Measurements from ENCODE around the gene DLK1.

DNA sequence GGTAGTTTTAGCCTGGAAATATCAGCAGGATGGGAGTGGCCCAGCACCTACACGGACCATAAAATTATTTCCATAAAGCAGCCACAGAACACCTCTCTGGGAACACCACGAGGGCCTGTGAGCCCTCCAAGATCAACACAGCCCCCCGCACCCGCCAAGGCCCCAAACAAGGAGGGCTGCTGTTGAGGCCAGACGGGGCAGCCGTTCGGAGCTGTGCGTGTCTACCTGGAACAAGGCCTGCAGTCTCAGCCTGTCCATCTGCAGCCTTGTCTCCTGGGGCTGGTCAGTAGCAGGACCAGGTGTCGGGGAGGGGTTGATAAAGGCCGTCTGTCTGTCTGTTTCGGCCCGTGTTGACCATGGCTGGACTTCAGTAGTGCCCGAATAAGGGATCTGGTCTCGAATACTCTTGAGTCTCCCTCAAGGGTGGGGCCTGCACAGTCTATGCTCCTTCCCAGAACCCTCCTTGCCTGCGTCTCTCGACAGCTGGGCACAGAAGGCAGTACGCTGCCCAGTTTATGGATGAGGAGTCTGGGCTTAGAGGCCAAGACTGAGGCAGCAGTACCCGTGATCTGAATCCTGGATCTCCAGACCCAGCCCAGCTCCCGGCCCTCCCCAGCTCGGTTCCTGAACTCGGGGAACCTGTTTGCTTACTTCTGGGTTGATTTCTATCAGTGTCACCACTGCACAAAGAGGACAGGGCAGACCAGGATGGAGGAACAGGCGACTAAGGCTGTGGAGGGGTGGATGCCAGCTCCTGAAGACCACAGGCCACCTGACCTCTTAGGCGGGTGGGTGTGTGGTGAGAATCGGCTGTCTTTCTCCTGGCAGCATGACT is 23.1 kb upstream of the DLK1 start:
- TF ChIP-seq, protein P1, sequence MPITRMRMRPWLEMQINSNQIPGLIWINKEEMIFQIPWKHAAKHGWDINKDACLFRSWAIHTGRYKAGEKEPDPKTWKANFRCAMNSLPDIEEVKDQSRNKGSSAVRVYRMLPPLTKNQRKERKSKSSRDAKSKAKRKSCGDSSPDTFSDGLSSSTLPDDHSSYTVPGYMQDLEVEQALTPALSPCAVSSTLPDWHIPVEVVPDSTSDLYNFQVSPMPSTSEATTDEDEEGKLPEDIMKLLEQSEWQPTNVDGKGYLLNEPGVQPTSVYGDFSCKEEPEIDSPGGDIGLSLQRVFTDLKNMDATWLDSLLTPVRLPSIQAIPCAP (CRISPR knock-in tag; IDR thresholded peaks at IDR 0.05), result no peak
- TF ChIP-seq, protein P2, sequence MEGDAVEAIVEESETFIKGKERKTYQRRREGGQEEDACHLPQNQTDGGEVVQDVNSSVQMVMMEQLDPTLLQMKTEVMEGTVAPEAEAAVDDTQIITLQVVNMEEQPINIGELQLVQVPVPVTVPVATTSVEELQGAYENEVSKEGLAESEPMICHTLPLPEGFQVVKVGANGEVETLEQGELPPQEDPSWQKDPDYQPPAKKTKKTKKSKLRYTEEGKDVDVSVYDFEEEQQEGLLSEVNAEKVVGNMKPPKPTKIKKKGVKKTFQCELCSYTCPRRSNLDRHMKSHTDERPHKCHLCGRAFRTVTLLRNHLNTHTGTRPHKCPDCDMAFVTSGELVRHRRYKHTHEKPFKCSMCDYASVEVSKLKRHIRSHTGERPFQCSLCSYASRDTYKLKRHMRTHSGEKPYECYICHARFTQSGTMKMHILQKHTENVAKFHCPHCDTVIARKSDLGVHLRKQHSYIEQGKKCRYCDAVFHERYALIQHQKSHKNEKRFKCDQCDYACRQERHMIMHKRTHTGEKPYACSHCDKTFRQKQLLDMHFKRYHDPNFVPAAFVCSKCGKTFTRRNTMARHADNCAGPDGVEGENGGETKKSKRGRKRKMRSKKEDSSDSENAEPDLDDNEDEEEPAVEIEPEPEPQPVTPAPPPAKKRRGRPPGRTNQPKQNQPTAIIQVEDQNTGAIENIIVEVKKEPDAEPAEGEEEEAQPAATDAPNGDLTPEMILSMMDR (IDR thresholded peaks at IDR 0.05), result no peak
- TF ChIP-seq TEAD4 (CRISPR knock-in tag; IDR thresholded peaks at IDR 0.05), result no peak
- TF ChIP-seq ATF3 (CRISPR knock-in tag; conservative IDR thresholded peaks at IDR 0.05), result no peak
- no peak for TF ChIP-seq MXD4 (CRISPR knock-in tag; IDR thresholded peaks at IDR 0.05; ENCODE audit: borderline replicate concordance)
- TF ChIP-seq SMAD4 (CRISPR knock-in tag; IDR thresholded peaks at IDR 0.05), result no peak
- TF ChIP-seq, protein P3, sequence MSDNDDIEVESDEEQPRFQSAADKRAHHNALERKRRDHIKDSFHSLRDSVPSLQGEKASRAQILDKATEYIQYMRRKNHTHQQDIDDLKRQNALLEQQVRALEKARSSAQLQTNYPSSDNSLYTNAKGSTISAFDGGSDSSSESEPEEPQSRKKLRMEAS (CRISPR knock-in tag; IDR thresholded peaks at IDR 0.05), result no peak
- no peak for TF ChIP-seq GTF2I (CRISPR knock-in tag; conservative IDR thresholded peaks at IDR 0.05)
- TF ChIP-seq, protein P4, sequence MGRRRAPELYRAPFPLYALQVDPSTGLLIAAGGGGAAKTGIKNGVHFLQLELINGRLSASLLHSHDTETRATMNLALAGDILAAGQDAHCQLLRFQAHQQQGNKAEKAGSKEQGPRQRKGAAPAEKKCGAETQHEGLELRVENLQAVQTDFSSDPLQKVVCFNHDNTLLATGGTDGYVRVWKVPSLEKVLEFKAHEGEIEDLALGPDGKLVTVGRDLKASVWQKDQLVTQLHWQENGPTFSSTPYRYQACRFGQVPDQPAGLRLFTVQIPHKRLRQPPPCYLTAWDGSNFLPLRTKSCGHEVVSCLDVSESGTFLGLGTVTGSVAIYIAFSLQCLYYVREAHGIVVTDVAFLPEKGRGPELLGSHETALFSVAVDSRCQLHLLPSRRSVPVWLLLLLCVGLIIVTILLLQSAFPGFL (CRISPR knock-in tag; IDR thresholded peaks at IDR 0.05; ENCODE audit: borderline replicate concordance), result no peak
